ENCODE measurements around the gene C16orf89.
"Not testable (repeated sequence)": the region's sequence is repeated elsewhere in the genome, so short reads cannot be mapped to it uniquely, and the experiment has no call there.

The C16orf89 gene, protein sequence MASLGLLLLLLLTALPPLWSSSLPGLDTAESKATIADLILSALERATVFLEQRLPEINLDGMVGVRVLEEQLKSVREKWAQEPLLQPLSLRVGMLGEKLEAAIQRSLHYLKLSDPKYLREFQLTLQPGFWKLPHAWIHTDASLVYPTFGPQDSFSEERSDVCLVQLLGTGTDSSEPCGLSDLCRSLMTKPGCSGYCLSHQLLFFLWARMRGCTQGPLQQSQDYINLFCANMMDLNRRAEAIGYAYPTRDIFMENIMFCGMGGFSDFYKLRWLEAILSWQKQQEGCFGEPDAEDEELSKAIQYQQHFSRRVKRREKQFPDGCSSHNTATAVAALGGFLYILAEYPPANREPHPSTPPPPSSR

DNA sequence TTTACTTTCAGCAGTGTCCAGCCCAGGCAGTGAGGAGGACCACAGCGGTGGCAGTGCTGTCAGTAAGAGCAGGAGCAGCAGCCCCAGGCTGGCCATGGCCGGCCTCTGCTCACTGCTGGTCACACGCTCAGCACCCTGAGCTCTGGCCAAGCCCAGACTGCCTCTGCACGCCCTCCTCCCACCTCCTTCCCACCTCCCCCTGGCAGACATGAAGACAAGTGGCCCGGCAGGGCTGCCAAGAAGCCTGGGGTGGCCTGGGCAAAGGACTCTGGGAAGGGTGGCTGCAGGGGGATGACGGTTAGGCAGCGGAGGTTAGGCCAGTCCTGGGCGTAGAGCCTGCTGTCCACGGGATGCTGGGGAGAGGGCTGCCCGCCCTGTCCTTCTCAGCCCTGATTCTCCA lies at the start of gene C16orf89:
C16orf89 (minus strand) TSS at position 144 of the 400 bp plus-strand sequence; CDS start at position 96, 48 bp downstream.
- DNase-seq: no peak

DNA sequence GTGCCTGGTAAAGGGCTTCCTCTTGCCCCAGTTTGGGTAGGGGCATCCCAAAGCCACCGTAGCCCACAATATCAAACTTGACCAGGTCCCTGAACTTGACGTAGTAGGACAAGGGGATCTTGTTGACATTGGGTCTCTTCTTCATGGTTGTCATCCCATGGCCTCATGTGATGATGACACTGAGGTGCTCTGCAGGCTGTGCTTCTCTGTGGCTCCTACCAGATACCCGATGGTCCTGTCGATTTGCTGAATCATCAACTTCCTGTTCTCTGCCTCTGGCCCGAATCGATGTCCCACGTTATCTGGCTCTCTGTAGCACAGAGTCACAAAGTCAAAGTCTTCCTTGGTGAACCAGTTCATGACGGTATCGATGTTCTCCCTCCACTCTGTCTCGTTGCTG lies 45.2 kb upstream of the C16orf89 start:
- DNase-seq: not testable (repeated sequence)

DNA sequence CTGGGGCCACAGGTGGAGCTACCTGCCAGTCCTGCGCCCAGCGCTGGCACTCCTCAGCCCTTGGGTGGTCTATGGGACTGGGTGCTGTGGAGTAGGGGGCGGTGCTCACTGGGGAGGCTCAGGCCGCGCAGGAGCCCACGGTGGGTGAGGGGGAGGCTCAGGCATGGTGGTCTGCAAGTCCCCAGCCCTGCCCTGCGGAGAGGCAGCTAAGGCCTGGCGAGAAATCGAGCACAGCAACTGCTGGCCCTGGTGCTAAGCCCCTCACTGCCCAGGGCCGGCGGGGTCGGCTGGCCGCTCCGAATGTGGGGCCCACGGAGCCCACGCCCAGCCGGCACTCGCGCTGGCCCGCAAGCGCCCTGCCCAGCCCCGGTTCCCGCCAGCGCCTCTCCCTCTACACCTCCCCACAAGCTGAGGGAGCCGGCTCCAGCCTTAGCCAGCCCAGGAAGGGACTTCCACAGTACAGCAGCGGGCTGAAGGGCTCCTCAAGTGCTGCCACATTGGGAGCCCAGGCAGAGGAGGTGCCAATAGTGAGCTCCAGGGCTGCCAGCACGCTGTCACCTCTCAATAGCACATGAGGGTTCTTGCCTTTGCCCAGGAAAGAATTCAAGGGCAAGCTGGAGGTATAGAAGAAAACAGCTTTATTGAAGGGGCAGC lies 42.9 kb upstream of the C16orf89 start:
- no peak for DNase-seq

DNA sequence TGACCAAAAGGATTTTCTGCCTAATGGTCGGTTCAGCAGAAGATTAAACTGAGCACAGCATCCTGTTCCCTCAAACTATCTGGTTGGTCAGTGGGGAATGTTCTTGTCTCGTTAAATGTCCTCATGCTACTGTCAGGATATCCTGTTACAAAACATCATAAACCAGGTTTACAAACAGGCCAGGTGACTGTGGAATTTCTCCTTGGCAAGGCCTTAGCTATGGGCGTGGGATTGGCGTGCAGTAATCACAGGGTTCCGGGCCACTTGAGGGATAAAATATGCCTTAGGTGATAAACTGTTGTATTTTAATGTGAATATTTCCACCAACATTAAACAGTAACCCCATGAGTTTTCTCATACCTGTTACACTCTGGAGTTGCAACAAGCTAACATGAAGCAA lies 39.3 kb upstream of the C16orf89 start:
- DNase-seq: not testable (repeated sequence)

DNA sequence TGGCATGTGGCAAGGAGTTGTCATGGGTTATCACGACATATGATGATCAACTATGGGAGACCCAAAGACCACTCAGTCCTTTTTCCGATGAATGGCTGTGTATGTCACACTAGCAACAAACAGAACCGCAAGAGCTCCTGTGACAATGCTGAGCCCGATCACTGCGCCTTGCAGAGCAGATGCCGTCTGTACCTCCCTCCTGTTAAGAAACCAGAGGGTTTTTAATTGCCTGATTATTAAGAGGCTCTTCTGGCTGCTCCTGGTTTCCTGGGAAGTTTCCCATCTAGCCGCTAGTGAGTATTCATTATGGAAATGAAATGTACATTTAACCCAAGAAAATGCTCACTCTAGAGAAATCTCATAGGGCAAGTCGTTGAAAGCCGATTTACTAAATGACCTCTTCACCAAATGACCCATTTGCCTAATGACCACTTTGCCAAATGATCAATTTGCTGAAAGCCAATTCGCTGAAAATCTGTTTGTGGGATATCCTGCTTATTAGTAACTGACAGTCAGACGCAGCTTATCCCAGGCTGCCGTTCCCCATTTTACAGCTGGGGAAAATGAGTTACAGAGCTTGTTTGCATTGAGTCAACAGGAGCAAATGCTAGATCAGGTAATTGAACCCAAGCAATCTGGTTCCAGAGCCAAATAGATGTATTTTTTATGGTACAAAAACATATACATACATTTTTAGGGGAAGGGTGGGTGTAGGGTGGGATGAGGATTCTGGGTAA lies 37.7 kb upstream of the C16orf89 start:
- not testable (repeated sequence) for DNase-seq

DNA sequence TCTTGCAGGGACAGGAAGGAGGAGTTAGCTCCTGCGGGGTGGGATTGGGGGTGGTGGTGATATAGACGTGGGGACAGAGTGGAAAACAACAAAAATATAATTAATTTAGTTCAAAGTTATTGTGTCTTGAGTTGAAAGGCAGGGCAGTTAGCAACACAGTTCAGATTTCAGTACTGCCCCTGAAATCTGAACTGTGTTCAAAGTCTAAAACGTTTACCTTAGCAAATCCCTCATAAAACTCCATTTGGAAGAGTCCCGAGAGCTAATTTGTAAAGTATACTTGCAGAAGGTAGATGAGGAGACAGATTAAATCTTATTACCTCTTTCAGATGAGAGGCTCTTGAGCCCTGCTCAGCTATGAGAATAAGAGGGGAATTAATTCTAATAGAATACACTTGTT lies 33.4 kb upstream of the C16orf89 start:
- not testable (repeated sequence) for DNase-seq

DNA sequence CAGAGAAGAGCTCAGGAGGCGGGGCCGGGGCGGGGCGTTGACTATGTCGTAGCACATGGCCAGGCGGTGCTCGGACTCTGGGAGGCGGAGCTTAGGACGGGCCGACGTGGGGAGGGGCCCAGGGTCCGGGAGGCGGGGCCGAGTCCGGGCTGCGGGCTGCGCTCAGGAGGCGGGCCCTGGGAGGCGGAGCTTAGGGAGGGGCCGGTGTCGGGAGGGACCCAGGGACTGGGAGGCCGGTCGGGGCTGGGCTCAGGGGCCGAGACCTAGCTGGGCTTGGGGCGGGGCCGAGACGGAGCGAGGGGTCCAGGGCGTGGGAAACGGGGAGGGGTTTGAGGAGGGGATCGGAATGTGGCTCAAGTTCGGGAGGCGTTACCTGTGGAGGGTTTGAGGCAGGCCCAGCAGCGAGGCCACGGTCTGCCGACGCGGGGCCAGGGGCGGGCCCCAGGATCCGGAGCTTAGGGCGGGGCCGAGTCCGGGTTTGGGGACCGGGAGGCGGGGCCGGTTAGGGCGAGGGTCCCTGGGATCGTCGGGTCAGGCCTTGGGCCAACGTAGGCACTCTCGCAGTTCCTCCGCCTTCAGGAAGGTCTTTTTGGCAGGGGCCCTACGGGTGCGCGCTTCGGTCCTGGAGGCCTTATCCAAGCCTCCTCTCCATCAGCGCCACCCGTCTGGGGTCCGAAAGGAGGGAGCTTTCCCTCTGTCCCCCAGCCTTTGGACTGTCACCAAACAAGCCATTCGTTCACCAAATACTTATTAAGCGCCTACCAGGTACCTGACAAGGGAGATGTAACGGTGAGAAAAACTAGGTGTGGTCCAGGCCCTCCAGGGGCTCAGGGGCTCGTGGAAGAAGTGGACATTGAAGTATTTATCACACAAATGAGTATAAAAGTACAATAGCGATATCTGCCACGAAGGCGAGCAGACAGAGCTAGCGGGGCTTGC lies 32.7 kb upstream of the C16orf89 start:
- peak; percentile 96 for DNase-seq

DNA sequence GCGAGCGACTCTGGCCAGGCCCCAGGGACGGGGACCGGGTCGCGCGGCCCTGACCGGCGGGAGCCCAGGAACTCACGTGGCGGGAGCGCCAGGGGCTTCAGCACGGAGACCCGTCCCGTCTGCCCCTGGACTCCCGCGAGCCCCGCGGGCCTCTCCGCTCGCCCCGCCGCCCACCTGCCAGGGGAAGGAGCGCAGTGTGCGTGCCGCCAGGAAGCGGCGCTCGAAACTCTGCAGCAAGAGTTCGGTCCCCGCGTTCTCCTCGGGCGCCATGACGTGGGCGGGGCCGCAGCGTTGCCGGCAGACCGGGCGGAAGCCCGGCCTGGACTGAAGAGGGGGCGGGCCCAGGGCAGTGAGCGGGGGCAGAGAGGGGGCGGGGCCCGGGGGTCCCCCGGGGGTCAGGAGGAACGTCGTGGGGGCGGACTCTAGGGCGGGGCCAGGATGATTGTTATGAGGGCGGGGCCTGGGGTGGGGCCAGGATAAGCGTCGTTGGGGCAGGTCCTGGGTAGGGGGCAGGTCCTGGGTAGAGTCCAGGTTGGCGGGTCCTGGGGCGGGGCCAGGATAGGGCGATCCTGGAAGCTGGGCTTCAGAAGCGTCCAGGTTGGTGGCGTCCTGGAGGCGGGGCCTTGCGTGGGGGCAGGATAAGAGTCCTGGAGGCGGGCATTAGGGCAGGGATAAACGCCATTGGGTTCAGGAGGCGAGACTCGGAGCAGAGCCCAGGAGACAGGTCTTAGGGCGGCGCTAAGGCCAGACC lies 31.9 kb upstream of the C16orf89 start, which contains the start of gene EEF2KMT:
EEF2KMT (minus strand) TSS at position 326 of the 751 bp plus-strand sequence; CDS start at position 270, 56 bp downstream.
- not testable (repeated sequence) for DNase-seq

DNA sequence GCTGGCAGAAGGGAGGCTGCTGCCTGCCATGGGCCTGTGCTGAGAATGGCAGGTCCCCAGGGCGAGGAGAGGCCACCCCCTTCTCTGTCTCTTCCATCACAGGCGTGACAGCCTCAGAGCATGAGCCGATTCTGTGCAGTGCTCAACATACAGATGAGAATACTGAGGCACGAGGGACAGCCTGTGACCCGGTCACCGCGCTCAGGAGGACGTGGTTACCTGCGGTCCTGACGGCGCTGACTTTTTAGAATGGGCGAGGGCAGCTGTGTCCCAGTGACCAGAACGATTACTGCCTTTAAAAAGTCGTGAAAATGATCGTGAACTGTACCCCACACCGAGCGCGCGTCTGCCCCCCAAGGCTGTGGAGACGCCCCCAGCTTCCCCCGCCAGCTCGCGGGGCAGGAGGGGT lies 31.3 kb upstream of the C16orf89 start:
- peak; percentile 48 for DNase-seq

DNA sequence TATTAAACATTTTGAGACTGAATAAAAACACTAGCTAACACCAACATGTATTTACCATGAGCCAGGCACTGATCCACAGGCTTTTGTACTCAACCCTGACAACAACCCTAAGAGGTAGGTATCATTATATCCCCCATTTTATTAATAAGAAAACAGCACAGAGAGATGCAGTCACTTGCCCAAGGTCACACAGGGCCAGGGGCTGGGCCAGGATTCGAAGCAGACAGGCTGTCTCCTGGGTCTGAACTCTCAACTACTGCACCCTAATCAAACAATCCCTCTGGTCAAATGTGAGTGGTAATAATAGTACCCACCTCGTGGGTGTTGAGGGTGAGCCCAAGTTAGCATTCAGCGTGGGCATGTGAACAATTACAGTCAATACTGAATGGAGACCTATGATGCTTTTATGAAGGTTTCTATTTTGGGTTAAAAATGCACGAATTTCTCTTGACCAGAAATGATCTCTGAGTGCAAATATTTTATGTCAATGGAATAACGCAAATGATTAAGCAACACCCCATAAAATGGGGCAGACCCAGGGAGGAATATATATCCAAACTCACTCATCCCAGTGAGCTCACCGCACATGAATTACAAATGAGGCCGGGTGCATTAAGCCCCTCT lies 30.8 kb upstream of the C16orf89 start:
- DNase-seq: not testable (repeated sequence)

DNA sequence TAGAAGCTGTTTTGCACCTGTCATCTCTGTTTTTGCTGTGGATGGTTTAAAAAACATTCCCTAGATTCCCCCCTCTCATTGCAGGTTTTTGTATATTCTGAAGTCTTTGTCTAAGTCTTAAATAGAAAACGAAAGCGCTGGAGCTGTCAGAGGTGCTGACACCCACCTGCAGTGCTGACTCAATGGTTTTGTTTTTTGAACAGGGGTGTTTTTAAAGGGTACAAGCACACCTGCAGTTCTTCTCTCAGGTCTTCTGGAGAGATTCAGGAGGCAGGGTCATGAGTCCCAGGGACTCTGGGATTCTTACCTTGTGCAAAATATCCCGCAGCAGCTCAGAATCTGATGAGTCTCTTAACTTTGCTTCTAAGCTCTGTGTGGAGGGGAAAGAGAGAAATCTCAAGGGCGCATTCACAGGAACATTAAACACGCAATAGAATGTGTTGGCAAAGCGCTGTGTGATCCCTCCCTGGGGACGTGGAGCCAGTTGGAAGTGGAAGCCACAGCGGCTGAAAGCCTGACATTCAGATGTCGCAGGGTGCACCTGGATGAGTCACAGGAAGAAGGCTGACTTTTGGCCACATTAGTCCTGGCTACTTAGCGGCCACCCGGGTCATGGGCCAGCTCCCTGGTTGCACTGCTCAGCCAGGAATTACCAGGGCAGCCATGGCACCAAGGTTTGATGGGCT lies 29.5 kb upstream of the C16orf89 start:
- DNase-seq: not testable (repeated sequence)

DNA sequence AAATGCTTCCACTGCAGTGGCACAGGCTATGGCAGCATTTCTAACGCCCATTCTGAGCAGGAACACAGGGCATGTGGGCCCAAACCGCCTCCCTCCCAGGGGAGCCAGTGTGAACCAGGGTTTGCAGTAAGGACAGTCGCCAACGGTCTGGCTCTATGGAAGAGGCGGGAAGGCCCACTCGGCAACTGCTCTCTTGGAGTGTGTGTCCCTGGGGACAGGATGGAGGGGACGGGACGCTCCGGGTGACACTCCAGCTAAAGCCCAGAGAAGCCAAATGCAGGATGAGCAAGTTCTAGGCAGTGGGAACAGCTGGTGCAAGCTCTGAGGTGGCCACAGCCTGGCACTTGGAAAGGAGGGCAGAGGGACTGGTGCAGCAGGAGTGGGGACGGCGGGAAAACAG lies 28.0 kb upstream of the C16orf89 start:
- not testable (repeated sequence) for DNase-seq

DNA sequence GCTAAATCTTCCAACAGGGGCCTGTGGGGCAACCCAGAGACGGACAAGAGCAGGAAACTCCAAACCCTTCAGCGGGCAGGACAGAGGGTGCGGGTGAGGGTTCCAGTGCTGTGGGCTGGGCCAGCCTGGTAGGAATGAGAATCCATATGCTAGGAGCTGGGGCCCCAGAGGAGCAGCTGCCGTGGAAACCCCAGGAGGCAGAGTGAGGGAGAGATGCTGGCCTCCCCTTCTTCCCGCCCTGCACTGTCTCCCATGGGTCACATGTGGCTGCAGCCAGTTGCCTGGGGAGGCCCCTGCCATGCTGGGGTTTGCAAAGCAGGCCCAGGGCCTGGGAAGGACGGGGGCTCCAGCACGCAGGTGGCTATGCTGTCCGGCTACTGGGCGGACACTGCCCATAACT lies 27.3 kb upstream of the C16orf89 start:
- DNase-seq: not testable (repeated sequence)

DNA sequence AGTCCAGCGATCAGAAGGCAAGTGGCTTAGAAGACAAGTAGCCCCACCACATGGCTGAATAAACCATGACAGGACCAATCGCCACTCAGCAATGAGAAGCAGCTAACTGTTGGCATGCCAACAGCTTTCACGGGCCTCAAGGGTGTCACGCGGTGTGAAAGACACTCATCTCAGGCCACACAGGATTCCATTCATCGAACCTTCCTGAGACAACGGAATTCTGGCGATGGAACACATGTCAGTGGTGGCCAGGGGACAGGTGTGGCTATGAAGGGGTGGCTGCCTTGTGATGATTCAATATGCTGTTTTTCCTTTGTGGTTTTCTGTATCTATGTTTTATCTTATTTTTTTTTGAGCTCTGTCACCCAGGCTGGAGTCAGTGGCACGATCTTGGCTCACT lies 24.8 kb upstream of the C16orf89 start:
- not testable (repeated sequence) for DNase-seq

DNA sequence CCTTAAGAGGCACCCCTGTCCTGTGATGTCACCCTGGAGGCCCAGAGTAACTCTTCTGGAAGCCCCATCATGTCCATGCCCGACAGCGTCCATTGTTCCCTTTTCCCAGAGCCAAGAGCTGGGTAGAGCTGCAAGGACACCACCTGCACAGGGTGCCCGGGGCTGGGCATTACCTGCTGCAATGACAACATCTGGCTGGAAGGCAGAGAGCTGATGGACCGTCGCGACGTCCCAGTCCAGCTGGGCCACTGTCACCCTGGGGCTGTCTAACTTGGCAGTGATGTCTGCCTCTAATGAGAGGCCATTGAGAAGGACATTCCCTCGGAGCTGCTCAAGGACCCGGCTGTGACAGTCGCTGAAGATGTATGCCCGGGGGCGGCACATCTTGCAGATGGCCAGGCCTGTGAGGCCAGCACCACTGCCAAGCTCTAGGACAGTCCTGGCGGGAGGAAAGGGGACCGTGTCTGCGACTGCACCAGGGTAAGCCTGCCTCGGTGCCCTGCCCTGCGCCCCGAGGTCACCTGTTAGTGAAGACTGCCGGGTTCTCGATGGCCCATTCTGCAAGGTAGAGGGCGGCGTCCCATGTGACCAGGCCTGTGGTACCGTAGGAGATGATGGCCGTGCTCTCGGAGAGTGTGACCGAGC lies 24.3 kb upstream of the C16orf89 start:
- not testable (repeated sequence) for DNase-seq

DNA sequence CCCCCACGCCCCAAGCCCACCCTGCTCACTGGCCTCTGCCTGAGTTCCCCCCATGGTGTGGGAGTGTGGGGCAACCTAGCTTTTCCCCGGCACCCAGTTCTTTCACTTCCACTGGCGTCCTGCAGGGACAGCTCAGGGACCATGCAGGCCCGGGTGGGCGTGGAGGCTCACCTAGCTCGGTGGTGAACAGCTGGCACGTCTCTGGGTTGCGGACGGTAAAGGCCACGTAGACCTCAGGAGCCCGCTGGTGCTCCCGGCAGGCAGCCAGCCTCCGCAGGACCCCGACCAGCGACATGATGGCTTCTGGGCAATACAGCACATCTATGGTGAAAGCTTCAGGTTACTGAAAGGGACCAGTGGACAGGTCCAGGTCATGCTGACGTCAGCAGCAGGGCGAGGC lies 23.2 kb upstream of the C16orf89 start:
- not testable (repeated sequence) for DNase-seq

DNA sequence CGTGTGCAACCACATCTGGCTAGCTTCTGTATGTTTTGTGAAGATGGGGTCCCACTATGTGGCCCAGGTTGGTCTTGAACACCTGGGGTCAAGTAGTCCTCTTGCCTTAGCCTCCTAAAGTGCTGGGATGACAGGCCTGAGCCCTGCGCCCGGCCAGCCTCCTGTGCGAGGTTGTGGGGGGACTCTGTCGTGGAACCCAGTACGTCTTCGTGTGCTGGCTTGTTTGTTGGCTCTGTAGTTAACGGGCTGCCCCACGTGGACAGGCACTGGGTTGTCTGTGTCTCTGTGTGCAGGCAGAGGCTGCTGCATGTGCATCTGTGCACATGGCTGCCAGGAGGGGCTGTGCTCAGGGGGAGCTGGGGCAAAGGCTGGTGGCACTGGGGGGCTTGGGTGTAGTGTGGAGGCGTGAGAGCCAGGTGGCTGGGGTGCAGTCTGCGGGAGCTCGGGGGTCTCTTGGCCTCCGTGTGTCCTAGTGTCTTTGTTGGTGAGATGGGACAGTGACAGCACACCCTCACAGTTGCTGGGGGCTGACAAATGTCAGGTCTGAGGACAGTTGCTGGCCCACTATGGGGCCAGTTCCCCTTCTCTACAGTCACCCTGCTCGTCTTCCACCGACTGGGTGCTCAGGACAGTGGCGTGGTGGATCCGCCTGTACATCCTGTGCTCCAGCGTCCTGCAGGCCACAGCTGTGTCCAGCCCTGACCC lies 22.5 kb upstream of the C16orf89 start:
- not testable (repeated sequence) for DNase-seq

DNA sequence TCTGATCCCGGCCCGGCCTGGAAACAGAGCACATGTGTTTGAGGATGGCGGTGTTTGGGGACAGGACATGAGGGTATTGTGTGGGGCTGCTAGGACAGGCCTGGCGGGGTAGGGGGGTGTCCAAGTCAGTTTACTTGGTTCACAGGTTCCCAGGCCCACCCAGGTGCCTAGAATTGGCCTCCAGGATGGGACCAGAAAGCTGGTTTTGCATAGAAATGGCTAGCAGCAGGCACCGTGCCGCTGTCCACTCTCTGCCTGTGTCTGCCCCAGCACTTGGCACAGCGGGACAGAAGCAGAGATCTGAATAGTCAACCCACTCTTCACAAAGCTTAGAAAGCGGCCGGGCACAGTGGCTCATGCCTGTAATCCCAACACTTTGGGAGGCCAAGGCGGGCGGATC lies 20.0 kb upstream of the C16orf89 start:
- DNase-seq: not testable (repeated sequence)

DNA sequence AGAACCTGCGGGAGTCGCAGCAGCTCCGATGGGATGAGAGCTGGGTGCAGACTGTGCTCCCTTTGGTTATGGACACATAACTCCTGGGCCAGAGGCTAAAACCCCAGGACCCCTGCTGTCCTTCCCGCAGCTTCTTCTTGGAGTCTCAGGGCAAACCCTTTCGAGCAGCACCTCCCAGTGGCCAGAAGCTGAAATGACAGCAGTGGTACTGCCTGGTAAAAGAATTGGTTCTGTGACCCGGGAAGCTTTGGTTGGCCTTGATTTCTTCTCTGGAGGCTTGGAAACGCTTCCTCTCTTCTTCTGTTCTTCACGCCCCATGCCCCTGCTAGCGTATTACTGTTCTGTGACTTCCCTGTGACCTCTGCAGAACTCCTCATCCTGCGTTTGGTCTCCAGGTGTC lies 19.0 kb upstream of the C16orf89 start:
- peak; percentile 56 for DNase-seq
